HG03558 (cell line): Measurements from ENCODE around the gene COL6A2.

Source experiments
- ATAC-seq: cut with Tn5 transposase; IDR thresholded peaks from one replicate; pipeline ENCODE4 v1.9.1; 2021; ENCODE audit warnings: moderate number of reproducible peaks; ENCODE audit not compliant: unreplicated experiment; ENCODE audit errors: extremely low read depth

The COL6A2 gene

GRCh38 chr21:46110499-46111192 is 12.7 kb downstream of the COL6A2 start:
- no peak for ATAC-seq

GRCh38 chr21:46111193-46111571 is 13.3 kb downstream of the COL6A2 start:
- ATAC-seq: no peak

GRCh38 chr21:46111857-46112724 is 14.2 kb downstream of the COL6A2 start:
- no peak for ATAC-seq

- ATAC-seq: no peak
Observed at GRCh38 chr21:46112725-46113215, 14.9 kb downstream of the COL6A2 start.

- no peak for ATAC-seq
Observed at GRCh38 chr21:46113497-46114176, 15.7 kb downstream of the COL6A2 start.

- no peak for ATAC-seq
Observed at GRCh38 chr21:46114963-46115362, 17.1 kb downstream of the COL6A2 start.

GRCh38 chr21:46115441-46116188 is 17.7 kb downstream of the COL6A2 start:
- no peak for ATAC-seq

- no peak for ATAC-seq
Observed at GRCh38 chr21:46116189-46116775, 18.4 kb downstream of the COL6A2 start.

- ATAC-seq: no peak
Observed at GRCh38 chr21:46116776-46117585, 19.1 kb downstream of the COL6A2 start.

- no peak for ATAC-seq
Observed at GRCh38 chr21:46117586-46118315, 19.8 kb downstream of the COL6A2 start.

GRCh38 chr21:46118316-46119143 is 20.6 kb downstream of the COL6A2 start:
- no peak for ATAC-seq

- no peak for ATAC-seq
Observed at GRCh38 chr21:46119144-46119636, 21.3 kb downstream of the COL6A2 start.

- ATAC-seq: no peak
Observed at GRCh38 chr21:46119637-46120271, 21.8 kb downstream of the COL6A2 start.

- ATAC-seq: no peak
Observed at GRCh38 chr21:46120301-46121285, 22.7 kb downstream of the COL6A2 start.

- no peak for ATAC-seq
Observed at GRCh38 chr21:46121286-46122221, 23.6 kb downstream of the COL6A2 start.
